ENCODE measurements around the gene TOMM34.

DNA sequence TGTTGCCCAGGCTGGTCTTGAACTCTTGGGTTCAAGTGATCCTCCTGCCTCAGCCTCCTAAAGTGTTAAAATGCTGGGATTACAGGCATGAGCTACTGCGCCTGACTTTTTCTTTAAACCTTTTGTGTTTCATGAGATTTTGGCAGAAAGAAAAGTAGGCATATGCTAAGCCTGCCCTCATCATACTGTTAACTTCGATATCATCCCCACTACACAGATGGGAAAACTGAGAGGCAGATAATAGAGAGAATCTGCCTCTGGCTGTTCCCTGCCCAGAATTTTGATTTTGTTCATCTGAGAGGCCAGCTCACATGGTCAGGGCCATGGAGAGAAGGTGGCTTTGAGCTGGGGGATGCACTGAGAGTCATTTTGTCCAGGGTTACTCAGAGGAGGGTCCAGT, 42.8 kb downstream of the TOMM34 start:
- TF ChIP-seq, protein P1, sequence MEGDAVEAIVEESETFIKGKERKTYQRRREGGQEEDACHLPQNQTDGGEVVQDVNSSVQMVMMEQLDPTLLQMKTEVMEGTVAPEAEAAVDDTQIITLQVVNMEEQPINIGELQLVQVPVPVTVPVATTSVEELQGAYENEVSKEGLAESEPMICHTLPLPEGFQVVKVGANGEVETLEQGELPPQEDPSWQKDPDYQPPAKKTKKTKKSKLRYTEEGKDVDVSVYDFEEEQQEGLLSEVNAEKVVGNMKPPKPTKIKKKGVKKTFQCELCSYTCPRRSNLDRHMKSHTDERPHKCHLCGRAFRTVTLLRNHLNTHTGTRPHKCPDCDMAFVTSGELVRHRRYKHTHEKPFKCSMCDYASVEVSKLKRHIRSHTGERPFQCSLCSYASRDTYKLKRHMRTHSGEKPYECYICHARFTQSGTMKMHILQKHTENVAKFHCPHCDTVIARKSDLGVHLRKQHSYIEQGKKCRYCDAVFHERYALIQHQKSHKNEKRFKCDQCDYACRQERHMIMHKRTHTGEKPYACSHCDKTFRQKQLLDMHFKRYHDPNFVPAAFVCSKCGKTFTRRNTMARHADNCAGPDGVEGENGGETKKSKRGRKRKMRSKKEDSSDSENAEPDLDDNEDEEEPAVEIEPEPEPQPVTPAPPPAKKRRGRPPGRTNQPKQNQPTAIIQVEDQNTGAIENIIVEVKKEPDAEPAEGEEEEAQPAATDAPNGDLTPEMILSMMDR (IDR thresholded peaks at IDR 0.05) = no peak
- TF ChIP-seq CHD2 (IDR thresholded peaks at IDR 0.05; ENCODE audit: low read length, partially characterized antibody) (no peak), SIN3A (IDR thresholded peaks at IDR 0.05; ENCODE audit: borderline replicate concordance, low read depth, low read length) (no peak), RFX5 (IDR thresholded peaks at IDR 0.05; ENCODE audit: low read length) (no peak), TAF1 (IDR thresholded peaks at IDR 0.05; ENCODE audit: borderline replicate concordance, low read depth, low read length) (no peak), YY1 (IDR thresholded peaks at IDR 0.05; ENCODE audit: low read depth) (no peak), SMC3 (IDR thresholded peaks at IDR 0.05; ENCODE audit: low read depth, low read length) (no peak), FOSL2 (IDR thresholded peaks at IDR 0.05; ENCODE audit: borderline replicate concordance, low read depth) (no peak), POLR2AphosphoS5 (IDR thresholded peaks at IDR 0.05; ENCODE audit: low read depth, low read length) (no peak)
- TF ChIP-seq, protein P2, sequence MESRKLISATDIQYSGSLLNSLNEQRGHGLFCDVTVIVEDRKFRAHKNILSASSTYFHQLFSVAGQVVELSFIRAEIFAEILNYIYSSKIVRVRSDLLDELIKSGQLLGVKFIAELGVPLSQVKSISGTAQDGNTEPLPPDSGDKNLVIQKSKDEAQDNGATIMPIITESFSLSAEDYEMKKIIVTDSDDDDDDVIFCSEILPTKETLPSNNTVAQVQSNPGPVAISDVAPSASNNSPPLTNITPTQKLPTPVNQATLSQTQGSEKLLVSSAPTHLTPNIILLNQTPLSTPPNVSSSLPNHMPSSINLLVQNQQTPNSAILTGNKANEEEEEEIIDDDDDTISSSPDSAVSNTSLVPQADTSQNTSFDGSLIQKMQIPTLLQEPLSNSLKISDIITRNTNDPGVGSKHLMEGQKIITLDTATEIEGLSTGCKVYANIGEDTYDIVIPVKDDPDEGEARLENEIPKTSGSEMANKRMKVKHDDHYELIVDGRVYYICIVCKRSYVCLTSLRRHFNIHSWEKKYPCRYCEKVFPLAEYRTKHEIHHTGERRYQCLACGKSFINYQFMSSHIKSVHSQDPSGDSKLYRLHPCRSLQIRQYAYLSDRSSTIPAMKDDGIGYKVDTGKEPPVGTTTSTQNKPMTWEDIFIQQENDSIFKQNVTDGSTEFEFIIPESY (IDR thresholded peaks at IDR 0.05; ENCODE audit: borderline replicate concordance, low read depth) = no peak
- TF ChIP-seq, protein P3, sequence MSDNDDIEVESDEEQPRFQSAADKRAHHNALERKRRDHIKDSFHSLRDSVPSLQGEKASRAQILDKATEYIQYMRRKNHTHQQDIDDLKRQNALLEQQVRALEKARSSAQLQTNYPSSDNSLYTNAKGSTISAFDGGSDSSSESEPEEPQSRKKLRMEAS (IDR thresholded peaks at IDR 0.05; ENCODE audit: low read depth) = no peak
- TF ChIP-seq, protein P4, sequence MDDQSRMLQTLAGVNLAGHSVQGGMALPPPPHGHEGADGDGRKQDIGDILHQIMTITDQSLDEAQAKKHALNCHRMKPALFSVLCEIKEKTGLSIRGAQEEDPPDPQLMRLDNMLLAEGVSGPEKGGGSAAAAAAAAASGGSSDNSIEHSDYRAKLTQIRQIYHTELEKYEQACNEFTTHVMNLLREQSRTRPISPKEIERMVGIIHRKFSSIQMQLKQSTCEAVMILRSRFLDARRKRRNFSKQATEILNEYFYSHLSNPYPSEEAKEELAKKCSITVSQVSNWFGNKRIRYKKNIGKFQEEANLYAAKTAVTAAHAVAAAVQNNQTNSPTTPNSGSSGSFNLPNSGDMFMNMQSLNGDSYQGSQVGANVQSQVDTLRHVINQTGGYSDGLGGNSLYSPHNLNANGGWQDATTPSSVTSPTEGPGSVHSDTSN (IDR thresholded peaks at IDR 0.05) = no peak

All from SK-N-SH (cell line).